Testis (tissue), 3 donors: ENCODE measurements around the gene METTL23. TPM values are rescaled to one million over a fixed set of nuclear protein-coding genes. Genes with fewer than 3 reads are reported as not detected.

Experiments
- DNase-seq: peaks from one replicate; pipeline ENCODE4 v3.0.0-alpha.2; 2019
- H3K27ac ChIP-seq, 2 donors: fragments of 200-600 bp; sonication (generic); one replicate each; pipeline ENCODE4 v1.5.1; 2019
- H3K27me3 ChIP-seq: fragments of 200-600 bp; sonication (generic); one replicate; pipeline ENCODE4 v1.5.1; 2019
- H3K36me3 ChIP-seq: fragments of 200-600 bp; sonication (generic); one replicate; pipeline ENCODE4 v1.5.1; 2017; ENCODE audit warnings: low read depth; ENCODE audit errors: missing control alignments
- H3K4me1 ChIP-seq: fragments of 200-600 bp; sonication (generic); one replicate; pipeline ENCODE4 v1.5.1; 2019
- H3K4me3 ChIP-seq, 2 donors: fragments of 200-600 bp; sonication (generic); one replicate each; pipeline ENCODE4 v1.5.1; 2017 to 2019
- H3K9me3 ChIP-seq: fragments of 200-600 bp; sonication (generic); one replicate; pipeline ENCODE4 v1.5.1; 2017
- POLR2A ChIP-seq: fragments of 450-650 bp; IDR thresholded peaks from one replicate; pipeline ENCODE4 v1.6.1; 2017; ENCODE audit warnings: antibody characterized with exemption, mild to moderate bottlenecking, moderate library complexity
- WGBS, 2 donors: methylation state at CpG; one replicate each; pipeline ENCODE4 v1.1.5; 2018; 5-methylcytosine and 5-hydroxymethylcytosine counted together
- intact Hi-C: fragments of 100-400 bp; cut with DNase I; formaldehyde crosslinking; loops from one replicate; pipeline ENCODE4 v1.15.1; 2023; ENCODE audit warnings: low total_unique reads
- polyA plus RNA-seq: library from polyadenylated mRNA; stranded (reverse); fragments of 350-450 nt; fragmentation: Illumina TruSeq; extraction: RNeasy Lipid Tissue Mini Kit (QIAGEN cat#74804); gene quantifications from one replicate; pipeline ENCODE4 v1.2.3, GENCODE V29; 2014; ENCODE audit warnings: low read depth, low replicate concordance; ENCODE audit not compliant: insufficient read depth
- total RNA-seq, 2 donors: library from RNA; depleted of rRNA; stranded (reverse); fragments of >200 nt; gene quantifications; one replicate each; pipeline ENCODE4 v1.2.3, GENCODE V29; 2016
- TF ChIP-seq, protein P1 (sequence below), 3 experiments: fragments of 450-650 bp in 2 of 3; fragments of 200-600 bp in 1 of 3; sonication (generic) in 1 of 3; IDR thresholded peaks; one replicate each; pipeline ENCODE4 v1.5.1; 2016 to 2019; ENCODE audit warnings: antibody characterized with exemption in 3 of 3, mild to moderate bottlenecking in 2 of 3, moderate library complexity in 1 of 3

Gene METTL23
- total and polyA plus RNA-seq, 3 donors from 2014 or later = 37.5 to 122 (median 45.3) TPM

DNA sequence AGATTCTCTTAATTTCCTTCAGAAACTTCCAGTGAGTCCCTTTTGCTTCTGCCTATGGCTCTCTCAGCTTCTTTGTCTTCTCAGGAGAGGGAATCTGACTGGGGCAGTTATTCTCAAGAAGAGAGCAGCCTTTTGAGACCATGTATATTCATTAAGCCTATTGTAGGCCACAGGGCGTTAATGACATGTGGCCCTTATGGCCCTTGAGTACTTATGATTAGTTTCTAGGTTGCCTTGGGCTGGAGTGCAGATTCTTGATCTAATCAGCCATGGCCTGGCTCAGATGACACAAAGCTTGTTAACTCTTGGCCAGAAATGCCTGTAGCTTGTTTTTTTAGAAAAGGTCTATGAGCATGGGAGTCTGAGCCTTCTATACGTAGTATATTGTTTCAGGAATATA lies 28.6 kb downstream of the METTL23 start:
- no peaks in the 10 kb centered on the region for H3K4me1 ChIP-seq
- no peaks in the 10 kb centered on the region for H3K9me3 ChIP-seq
- no peaks in the 10 kb centered on the region for H3K36me3 ChIP-seq
- TF ChIP-seq, protein P1, sequence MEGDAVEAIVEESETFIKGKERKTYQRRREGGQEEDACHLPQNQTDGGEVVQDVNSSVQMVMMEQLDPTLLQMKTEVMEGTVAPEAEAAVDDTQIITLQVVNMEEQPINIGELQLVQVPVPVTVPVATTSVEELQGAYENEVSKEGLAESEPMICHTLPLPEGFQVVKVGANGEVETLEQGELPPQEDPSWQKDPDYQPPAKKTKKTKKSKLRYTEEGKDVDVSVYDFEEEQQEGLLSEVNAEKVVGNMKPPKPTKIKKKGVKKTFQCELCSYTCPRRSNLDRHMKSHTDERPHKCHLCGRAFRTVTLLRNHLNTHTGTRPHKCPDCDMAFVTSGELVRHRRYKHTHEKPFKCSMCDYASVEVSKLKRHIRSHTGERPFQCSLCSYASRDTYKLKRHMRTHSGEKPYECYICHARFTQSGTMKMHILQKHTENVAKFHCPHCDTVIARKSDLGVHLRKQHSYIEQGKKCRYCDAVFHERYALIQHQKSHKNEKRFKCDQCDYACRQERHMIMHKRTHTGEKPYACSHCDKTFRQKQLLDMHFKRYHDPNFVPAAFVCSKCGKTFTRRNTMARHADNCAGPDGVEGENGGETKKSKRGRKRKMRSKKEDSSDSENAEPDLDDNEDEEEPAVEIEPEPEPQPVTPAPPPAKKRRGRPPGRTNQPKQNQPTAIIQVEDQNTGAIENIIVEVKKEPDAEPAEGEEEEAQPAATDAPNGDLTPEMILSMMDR (IDR thresholded peaks at IDR 0.05) = no peak
- no peak for TF ChIP-seq POLR2A
- no peak for DNase-seq
- H3K27me3 ChIP-seq = no peaks in the 10 kb centered on the region
- H3K4me3 ChIP-seq = no peak overlapping the region
- H3K27ac ChIP-seq = no peak overlapping the region
- 94 to 98% methylated on average over 2 of the region's 2 CpGs for WGBS, 2 donors
- intact Hi-C loops = no loop called here

DNA sequence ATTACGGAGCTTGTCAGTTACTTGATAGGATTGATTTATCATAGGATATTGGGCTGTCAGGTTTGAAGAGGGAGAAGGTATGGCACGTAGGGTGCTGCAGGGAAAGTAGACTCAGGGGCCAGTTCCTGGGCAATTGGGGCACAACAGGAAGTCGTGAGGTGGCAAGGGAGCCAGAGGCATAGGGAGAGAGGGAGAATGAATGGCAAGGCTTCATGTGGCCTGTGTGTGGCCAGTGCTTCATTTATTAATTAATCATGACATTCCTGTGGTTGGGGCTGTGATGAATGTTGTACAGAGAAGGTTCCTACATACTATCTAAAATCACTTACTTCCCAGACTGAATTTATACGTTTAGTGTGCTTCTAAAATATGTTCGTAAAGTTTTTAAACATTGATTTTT lies 30.6 kb downstream of the METTL23 start:
- 94 to 96% methylated on average over 5 of the region's 5 CpGs for WGBS, 2 donors
- no peaks in the 10 kb centered on the region for H3K36me3 ChIP-seq
- no peaks in the 10 kb centered on the region for H3K27me3 ChIP-seq
- H3K4me3 ChIP-seq = no peak overlapping the region
- H3K9me3 ChIP-seq = no peaks in the 10 kb centered on the region
- H3K4me1 ChIP-seq = no peaks in the 10 kb centered on the region
- TF ChIP-seq POLR2A = no peak
- TF ChIP-seq, protein P1 (IDR thresholded peaks at IDR 0.05) = no peak
- no peak for DNase-seq
- intact Hi-C loops = no loop called here
- H3K27ac ChIP-seq = no peak overlapping the region

DNA sequence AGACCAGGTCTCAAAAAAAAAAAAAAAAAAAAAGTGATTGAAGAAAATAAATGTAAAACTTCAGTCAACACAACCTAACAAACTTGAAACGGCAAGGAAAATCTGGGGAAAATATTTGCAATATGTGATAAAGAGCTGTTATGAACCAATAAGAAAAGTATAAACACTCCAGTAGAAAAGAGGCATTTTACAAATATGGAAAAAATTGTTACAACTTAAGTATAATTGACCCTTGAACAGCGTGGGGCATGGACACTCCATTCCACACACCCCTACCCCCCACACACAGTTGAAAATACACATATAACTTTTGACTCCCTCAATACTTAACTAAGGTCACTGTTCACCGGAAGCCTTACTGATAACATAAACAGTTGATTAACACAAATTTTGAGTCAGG lies 31.9 kb downstream of the METTL23 start:
- Histone ChIP-seq H3K27ac (no peak overlapping the region), H3K9me3 (no peaks in the 10 kb centered on the region), H3K4me3 (no peak overlapping the region), H3K27me3 (no peaks in the 10 kb centered on the region), H3K4me1 (no peaks in the 10 kb centered on the region), H3K36me3 (no peaks in the 10 kb centered on the region)
- WGBS, 2 donors = 66 to 92% methylated on average over 3 of the region's 3 CpGs
- intact Hi-C loops = no loop called here
- TF ChIP-seq, protein P1 (IDR thresholded peaks at IDR 0.05) = no peak
- no peak for TF ChIP-seq POLR2A
- DNase-seq = no peak

DNA sequence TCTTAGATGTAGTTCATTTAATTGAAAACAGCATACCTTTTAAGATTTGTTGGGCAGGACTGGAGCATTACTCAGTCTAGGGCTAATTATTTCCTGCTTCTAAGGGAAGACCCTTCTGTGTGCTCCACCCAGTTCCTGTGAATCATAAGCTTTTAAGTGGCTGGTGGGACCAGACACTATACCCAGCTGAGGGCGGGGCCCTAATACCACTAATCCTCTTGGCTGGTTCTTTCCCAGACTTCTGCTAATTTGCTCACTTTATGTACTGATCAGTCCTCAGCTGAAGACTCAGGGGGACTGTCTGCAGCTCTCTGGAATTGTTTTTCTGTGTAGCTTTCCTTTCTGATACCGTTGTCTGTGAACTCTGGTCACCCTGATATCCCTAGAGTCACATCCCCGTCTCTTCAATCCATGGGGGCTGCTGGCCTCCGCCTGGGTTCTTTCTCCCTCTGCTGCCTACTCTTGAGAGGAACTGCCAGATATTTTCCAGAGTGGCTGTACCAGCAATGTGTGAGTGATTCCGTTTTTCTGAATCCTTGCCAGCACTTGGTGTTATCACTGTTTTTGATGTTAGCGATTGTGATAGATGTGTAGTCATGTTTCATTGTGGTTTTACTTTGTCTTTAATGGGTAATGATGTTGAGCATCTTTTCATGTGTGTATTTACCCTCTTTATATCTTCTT lies 46.3 kb downstream of the METTL23 start:
- Histone ChIP-seq H3K9me3 (no peaks in the 10 kb centered on the region), H3K4me3 (no peak overlapping the region), H3K27me3 (no peaks in the 10 kb centered on the region), H3K27ac (no peak overlapping the region), H3K36me3 (no peaks in the 10 kb centered on the region), H3K4me1 (no peaks in the 10 kb centered on the region)
- intact Hi-C loops = no loop called here
- no peak for DNase-seq
- WGBS, 2 donors = 85 to 89% methylated on average over 6 of the region's 6 CpGs
- TF ChIP-seq POLR2A = no peak

GRCh38 chr17:76775021-76775600 lies 48.5 kb downstream of the METTL23 start:
- WGBS, 2 donors = 82 to 86% methylated on average over 10 of the region's 10 CpGs

More at GRCh38 chr17:76775021-76775600, 48.5 kb downstream of the METTL23 start:
- H3K27me3 ChIP-seq = no peaks in the 10 kb centered on the region
- H3K27ac ChIP-seq = no peak overlapping the region
- no peaks in the 10 kb centered on the region for H3K4me1 ChIP-seq
- H3K9me3 ChIP-seq = no peaks in the 10 kb centered on the region
- H3K4me3 ChIP-seq = no peak overlapping the region
- no peak for TF ChIP-seq POLR2A
- TF ChIP-seq, protein P1 (IDR thresholded peaks at IDR 0.05) = no peak
- intact Hi-C loops = no loop called here
- no peaks in the 10 kb centered on the region for H3K36me3 ChIP-seq
- no peak for DNase-seq
